ENCODE results near the gene PSMD6. TPM values are rescaled to one million over a fixed set of nuclear protein-coding genes. Genes with fewer than 3 reads are reported as not detected.
A peak's percentile ranks its signal among the peaks of the same experiment; 100 is the strongest.

PSMD6 gene
- total RNA-seq, 2 donors from 2014 or later = 99.7 to 109 TPM

DNA sequence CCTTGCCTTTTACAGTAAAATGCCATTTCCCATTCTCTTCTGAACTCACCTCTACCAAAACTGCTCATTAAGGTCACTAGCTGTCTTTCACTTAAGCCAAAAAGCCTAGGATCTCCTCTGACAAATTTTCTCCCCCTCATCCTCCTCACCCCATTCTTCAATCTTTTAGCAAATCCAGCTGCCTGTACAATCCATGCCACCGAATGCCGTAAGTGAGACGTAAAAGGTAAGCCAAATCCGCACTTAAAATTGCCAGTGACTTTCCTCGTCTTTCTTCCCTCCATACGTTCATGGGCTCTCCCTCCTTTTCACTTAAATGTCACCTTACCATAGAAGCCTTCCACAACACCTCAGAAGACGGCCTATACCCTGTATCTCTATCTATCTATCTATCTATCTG, 13.8 kb downstream of the PSMD6 start:
- no peak overlapping the region for H3K9ac ChIP-seq (ENCODE audit: extremely low read depth, low read length, poor library complexity, severe bottlenecking)
- WGBS, 2 experiments (ENCODE audit: insufficient coverage in 1 of 2, insufficient read length in 1 of 2) = 96 to 100% methylated on average over 7 of the region's 7 CpGs
- TF ChIP-seq, protein P1, sequence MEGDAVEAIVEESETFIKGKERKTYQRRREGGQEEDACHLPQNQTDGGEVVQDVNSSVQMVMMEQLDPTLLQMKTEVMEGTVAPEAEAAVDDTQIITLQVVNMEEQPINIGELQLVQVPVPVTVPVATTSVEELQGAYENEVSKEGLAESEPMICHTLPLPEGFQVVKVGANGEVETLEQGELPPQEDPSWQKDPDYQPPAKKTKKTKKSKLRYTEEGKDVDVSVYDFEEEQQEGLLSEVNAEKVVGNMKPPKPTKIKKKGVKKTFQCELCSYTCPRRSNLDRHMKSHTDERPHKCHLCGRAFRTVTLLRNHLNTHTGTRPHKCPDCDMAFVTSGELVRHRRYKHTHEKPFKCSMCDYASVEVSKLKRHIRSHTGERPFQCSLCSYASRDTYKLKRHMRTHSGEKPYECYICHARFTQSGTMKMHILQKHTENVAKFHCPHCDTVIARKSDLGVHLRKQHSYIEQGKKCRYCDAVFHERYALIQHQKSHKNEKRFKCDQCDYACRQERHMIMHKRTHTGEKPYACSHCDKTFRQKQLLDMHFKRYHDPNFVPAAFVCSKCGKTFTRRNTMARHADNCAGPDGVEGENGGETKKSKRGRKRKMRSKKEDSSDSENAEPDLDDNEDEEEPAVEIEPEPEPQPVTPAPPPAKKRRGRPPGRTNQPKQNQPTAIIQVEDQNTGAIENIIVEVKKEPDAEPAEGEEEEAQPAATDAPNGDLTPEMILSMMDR (conservative IDR thresholded peaks at IDR 0.05) = no peak
- no peaks in the 10 kb centered on the region for H3K4me1 ChIP-seq (ENCODE audit: control insufficient read depth, insufficient read depth, low read length)
- no peak overlapping the region for H3K27ac ChIP-seq (ENCODE audit: low read depth, low read length)
- no peaks in the 10 kb centered on the region for H3K9me3 Mint-ChIP-seq
- no peaks in the 10 kb centered on the region for H3K27me3 Mint-ChIP-seq (ENCODE audit: insufficient read depth)
- no peak overlapping the region for H3K4me3 Mint-ChIP-seq
- H3K27me3 ChIP-seq (ENCODE audit: control insufficient read depth, insufficient read depth, low read length, poor library complexity, severe bottlenecking) = no peaks in the 10 kb centered on the region
- peaks cover 50% of the 10 kb centered on the region for H3K36me3 Mint-ChIP-seq (ENCODE audit: low read depth)
- peaks cover 99% of the 10 kb centered on the region for H3K36me3 ChIP-seq (ENCODE audit: control insufficient read depth, insufficient read depth, low read length)
- no peak for DNase-seq
- H3K27ac Mint-ChIP-seq = peak overlapping the region; percentile 10
- H3K4me1 Mint-ChIP-seq = no peaks in the 10 kb centered on the region
- no peak overlapping the region for H3K4me3 ChIP-seq (ENCODE audit: low read length)
- H3K9me3 ChIP-seq (ENCODE audit: control insufficient read depth, low read length) = no peaks in the 10 kb centered on the region

GRCh38 chr3:64008487-64009351, 14.6 kb downstream of the PSMD6 start:
- Mint-ChIP-seq H3K27ac (no peak overlapping the region), H3K4me3 (no peak overlapping the region), H3K9me3 (no peaks in the 10 kb centered on the region), H3K27me3 (ENCODE audit: insufficient read depth) (no peaks in the 10 kb centered on the region), H3K36me3 (ENCODE audit: low read depth) (peaks cover 43% of the 10 kb centered on the region), H3K4me1 (no peaks in the 10 kb centered on the region)
- no peak overlapping the region for H3K27ac ChIP-seq (ENCODE audit: low read depth, low read length)
- no peak for DNase-seq
- 92 to 97% methylated on average over 5 to 7 of the region's 7 CpGs for WGBS, 2 experiments (ENCODE audit: insufficient coverage in 1 of 2, insufficient read length in 1 of 2)
- H3K9me3 ChIP-seq (ENCODE audit: control insufficient read depth, low read length) = no peaks in the 10 kb centered on the region
- no peak overlapping the region for H3K4me3 ChIP-seq (ENCODE audit: low read length)
- H3K27me3 ChIP-seq (ENCODE audit: control insufficient read depth, insufficient read depth, low read length, poor library complexity, severe bottlenecking) = no peaks in the 10 kb centered on the region
- H3K4me1 ChIP-seq (ENCODE audit: control insufficient read depth, insufficient read depth, low read length) = no peaks in the 10 kb centered on the region
- TF ChIP-seq, protein P1 (conservative IDR thresholded peaks at IDR 0.05) = no peak
- no peak overlapping the region for H3K9ac ChIP-seq (ENCODE audit: extremely low read depth, low read length, poor library complexity, severe bottlenecking)
- H3K36me3 ChIP-seq (ENCODE audit: control insufficient read depth, insufficient read depth, low read length) = peaks cover 97% of the 10 kb centered on the region

- Histone ChIP-seq H3K9ac (ENCODE audit: extremely low read depth, low read length, poor library complexity, severe bottlenecking) (no peak overlapping the region), H3K9me3 (ENCODE audit: control insufficient read depth, low read length) (no peaks in the 10 kb centered on the region), H3K27ac (ENCODE audit: low read depth, low read length) (no peak overlapping the region), H3K27me3 (ENCODE audit: control insufficient read depth, insufficient read depth, low read length, poor library complexity, severe bottlenecking) (no peaks in the 10 kb centered on the region), H3K36me3 (ENCODE audit: control insufficient read depth, insufficient read depth, low read length) (peaks cover 95% of the 10 kb centered on the region), H3K4me1 (ENCODE audit: control insufficient read depth, insufficient read depth, low read length) (no peaks in the 10 kb centered on the region), H3K4me3 (ENCODE audit: low read length) (no peak overlapping the region)
- peaks cover 37% of the 10 kb centered on the region for H3K36me3 Mint-ChIP-seq (ENCODE audit: low read depth)
- WGBS, 2 experiments (ENCODE audit: insufficient coverage in 1 of 2, insufficient read length in 1 of 2) = 89 to 100% methylated on average over 2 of the region's 2 CpGs
- H3K27me3 Mint-ChIP-seq (ENCODE audit: insufficient read depth) = no peaks in the 10 kb centered on the region
- H3K4me1 Mint-ChIP-seq = no peaks in the 10 kb centered on the region
- no peaks in the 10 kb centered on the region for H3K9me3 Mint-ChIP-seq
- TF ChIP-seq, protein P1 (conservative IDR thresholded peaks at IDR 0.05) = no peak
- no peak overlapping the region for H3K27ac Mint-ChIP-seq
- DNase-seq = no peak
- no peak overlapping the region for H3K4me3 Mint-ChIP-seq
These were observed 15.3 kb downstream of the PSMD6 start for GRCh38 chr3:64008017-64008416.

All from endodermal cell (in vitro differentiated cells).